ENCODE measurements around the gene LGALS7.

LGALS7 gene

GRCh38 chr19:38741670-38742069, 31.6 kb downstream of the LGALS7 start:
- TF ChIP-seq EZH2phosphoT487 (conservative IDR thresholded peaks at IDR 0.05; ENCODE audit: low read length) (no peak), CTCF (IDR thresholded peaks at IDR 0.05; ENCODE audit: insufficient read depth, low read length, poor library complexity, severe bottlenecking) (no peak)
- Histone ChIP-seq H3K79me2 (ENCODE audit: insufficient read depth, low read length) (no peaks in the 10 kb centered on the region), H3K9ac (ENCODE audit: low read length) (no peak overlapping the region), H2AFZ (ENCODE audit: low read depth, low read length, severe bottlenecking) (no peak overlapping the region), H3K9me2 (replicated peaks; ENCODE audit: insufficient read depth, low read length) (no peaks in the 10 kb centered on the region), H3F3A (ENCODE audit: insufficient read depth) (no peaks in the 10 kb centered on the region), H4K20me1 (ENCODE audit: low read depth, low read length) (no peaks in the 10 kb centered on the region), H3K4me2 (ENCODE audit: low read depth, low read length, poor library complexity, severe bottlenecking) (no peak overlapping the region), H3K27me3 (ENCODE audit: low read length) (no peaks in the 10 kb centered on the region), H3K36me3 (ENCODE audit: low read length) (no peaks in the 10 kb centered on the region), H3K27ac (ENCODE audit: low read depth, low read length) (no peak overlapping the region), H3K9me3 (ENCODE audit: insufficient read depth, low read length) (no peaks in the 10 kb centered on the region), H3K4me3 (ENCODE audit: insufficient read depth, low read length, poor library complexity, severe bottlenecking) (no peak overlapping the region)

GRCh38 chr19:38740932-38741331, 32.4 kb downstream of the LGALS7 start:
- no peaks in the 10 kb centered on the region for H3K9me2 ChIP-seq (replicated peaks; ENCODE audit: insufficient read depth, low read length)

GRCh38 chr19:38740257-38740592, 33.1 kb downstream of the LGALS7 start:
- no peak overlapping the region for H2AFZ ChIP-seq (ENCODE audit: low read depth, low read length, severe bottlenecking)
- H3K9me2 ChIP-seq (replicated peaks; ENCODE audit: insufficient read depth, low read length), result no peaks in the 10 kb centered on the region
- no peaks in the 10 kb centered on the region for H3K27me3 ChIP-seq (ENCODE audit: low read length)
- no peak overlapping the region for H3K4me3 ChIP-seq (ENCODE audit: insufficient read depth, low read length, poor library complexity, severe bottlenecking)
- H3K4me2 ChIP-seq (ENCODE audit: low read depth, low read length, poor library complexity, severe bottlenecking), result no peak overlapping the region
- no peaks in the 10 kb centered on the region for H4K20me1 ChIP-seq (ENCODE audit: low read depth, low read length)
- H3K36me3 ChIP-seq (ENCODE audit: low read length), result no peaks in the 10 kb centered on the region
- TF ChIP-seq CTCF (IDR thresholded peaks at IDR 0.05; ENCODE audit: insufficient read depth, low read length, poor library complexity, severe bottlenecking) (no peak), EZH2phosphoT487 (conservative IDR thresholded peaks at IDR 0.05; ENCODE audit: low read length) (no peak)
- no peaks in the 10 kb centered on the region for H3K9me3 ChIP-seq (ENCODE audit: insufficient read depth, low read length)
- H3F3A ChIP-seq (ENCODE audit: insufficient read depth), result peaks cover 2% of the 10 kb centered on the region
- H3K79me2 ChIP-seq (ENCODE audit: insufficient read depth, low read length), result no peaks in the 10 kb centered on the region
- no peak overlapping the region for H3K9ac ChIP-seq (ENCODE audit: low read length)
- no peak overlapping the region for H3K27ac ChIP-seq (ENCODE audit: low read depth, low read length)

More at GRCh38 chr19:38740932-38741331, 32.4 kb downstream of the LGALS7 start:
- H3K9me3 ChIP-seq (ENCODE audit: insufficient read depth, low read length), result no peaks in the 10 kb centered on the region
- H3K4me3 ChIP-seq (ENCODE audit: insufficient read depth, low read length, poor library complexity, severe bottlenecking), result no peak overlapping the region
- H2AFZ ChIP-seq (ENCODE audit: low read depth, low read length, severe bottlenecking), result no peak overlapping the region
- no peaks in the 10 kb centered on the region for H3F3A ChIP-seq (ENCODE audit: insufficient read depth)
- no peak overlapping the region for H3K27ac ChIP-seq (ENCODE audit: low read depth, low read length)
- H3K79me2 ChIP-seq (ENCODE audit: insufficient read depth, low read length), result no peaks in the 10 kb centered on the region
- TF ChIP-seq EZH2phosphoT487 (conservative IDR thresholded peaks at IDR 0.05; ENCODE audit: low read length) (no peak), CTCF (IDR thresholded peaks at IDR 0.05; ENCODE audit: insufficient read depth, low read length, poor library complexity, severe bottlenecking) (no peak)
- no peak overlapping the region for H3K4me2 ChIP-seq (ENCODE audit: low read depth, low read length, poor library complexity, severe bottlenecking)
- no peak overlapping the region for H3K9ac ChIP-seq (ENCODE audit: low read length)
- no peaks in the 10 kb centered on the region for H3K36me3 ChIP-seq (ENCODE audit: low read length)
- no peaks in the 10 kb centered on the region for H4K20me1 ChIP-seq (ENCODE audit: low read depth, low read length)
- no peaks in the 10 kb centered on the region for H3K27me3 ChIP-seq (ENCODE audit: low read length)

All from SU-DHL-6 (cell line).